GM11168 (cell line): ENCODE measurements around the gene IL26.

Experiments
- in situ Hi-C: fragments of 300-500 bp; cut with MboI; formaldehyde crosslinking; loops from one replicate; pipeline ENCODE4 v1.12.0; 2022; ENCODE audit warnings: low sequenced_read_pairs; ENCODE audit not compliant: unreplicated experiment

The IL26 gene

DNA sequence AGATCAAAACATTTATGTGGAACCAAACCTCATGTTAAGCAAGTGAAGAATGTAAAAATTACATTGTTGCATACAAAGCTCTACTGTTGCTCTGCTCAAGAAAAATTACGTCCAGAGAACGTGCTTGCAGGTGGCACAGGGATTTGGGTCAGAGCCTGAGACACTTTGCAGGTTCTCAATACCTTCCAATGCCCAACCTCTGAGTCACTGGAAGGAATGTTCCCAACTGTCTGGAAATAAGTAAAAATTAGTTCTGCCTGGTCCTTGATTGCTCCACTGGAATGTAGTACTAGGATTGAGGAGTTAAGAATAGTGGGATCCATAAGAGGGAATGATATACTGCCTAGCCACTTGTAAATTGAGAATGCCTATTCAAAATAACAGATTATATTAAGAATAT lies 63.2 kb downstream of the IL26 start:
- in situ Hi-C loops, result no loop called here

GRCh38 chr12:68159681-68160304 lies 65.8 kb downstream of the IL26 start, which contains the start of gene IFNG:
TSS of gene IFNG (minus strand) at chr12:68159740. CDS start at chr12:68159615, 125 bp downstream.
- in situ Hi-C loops, result no loop called here

- in situ Hi-C loops, result no loop called here
Observed at GRCh38 chr12:68158432-68158831, 67.2 kb downstream of the IL26 start.

- in situ Hi-C loops, result no loop called here
Observed at GRCh38 chr12:68157380-68157779, 68.2 kb downstream of the IL26 start.

DNA sequence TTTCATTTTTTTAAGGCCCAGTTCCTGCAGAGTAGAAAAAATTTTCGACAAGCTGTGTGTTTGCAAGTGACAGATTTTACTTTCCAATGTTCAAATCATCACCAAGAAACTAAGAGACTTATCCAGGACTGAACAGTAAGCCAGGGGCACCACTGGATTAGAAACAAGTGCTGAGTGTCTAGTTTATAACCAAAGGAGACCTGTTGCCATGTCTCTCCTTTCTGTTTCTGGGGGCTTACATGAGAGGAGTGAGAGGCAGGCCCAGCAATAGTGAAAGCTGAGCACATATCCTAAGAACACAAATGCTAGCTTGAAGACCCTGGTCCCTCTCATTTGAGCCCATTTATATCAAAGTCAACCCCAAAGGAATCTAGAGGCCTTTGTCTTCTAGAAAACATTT lies 69.0 kb downstream of the IL26 start:
- in situ Hi-C loops, result no loop called here

DNA sequence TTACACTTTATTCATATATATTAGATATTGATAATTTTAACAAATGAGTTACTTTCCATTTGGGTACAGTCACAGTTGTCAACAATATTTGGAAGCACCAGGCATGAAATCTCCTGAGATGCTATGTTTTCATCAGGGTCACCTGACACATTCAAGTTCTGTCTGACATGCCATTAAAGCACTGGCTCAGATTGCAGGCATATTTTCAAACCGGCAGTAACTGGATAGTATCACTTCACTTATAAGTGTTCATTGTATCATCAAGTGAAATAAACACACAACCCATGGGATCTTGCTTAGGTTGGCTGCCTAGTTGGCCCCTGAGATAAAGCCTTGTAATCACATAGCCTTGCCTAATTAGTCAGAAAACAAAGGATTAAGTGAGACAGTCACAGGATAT lies 70.8 kb downstream of the IL26 start:
- in situ Hi-C loops, result no loop called here
